22Rv1 (cell line): ENCODE results near the gene PTPRM.

Experiments used
- H3K27ac ChIP-seq: fragments of 450-650 bp; 2 replicates; pipeline ENCODE4 v1.5.1; 2017
- ZFX ChIP-seq: fragments of 450-650 bp; IDR thresholded peaks from 2 replicates; pipeline ENCODE4 v1.6.1; 2017; ENCODE audit warnings: antibody characterized with exemption, borderline replicate concordance
- TF ChIP-seq, protein P1 (sequence below): fragments of 450-650 bp; IDR thresholded peaks from 2 replicates; pipeline ENCODE4 v1.5.1; 2017; ENCODE audit warnings: mild to moderate bottlenecking

PTPRM gene

DNA sequence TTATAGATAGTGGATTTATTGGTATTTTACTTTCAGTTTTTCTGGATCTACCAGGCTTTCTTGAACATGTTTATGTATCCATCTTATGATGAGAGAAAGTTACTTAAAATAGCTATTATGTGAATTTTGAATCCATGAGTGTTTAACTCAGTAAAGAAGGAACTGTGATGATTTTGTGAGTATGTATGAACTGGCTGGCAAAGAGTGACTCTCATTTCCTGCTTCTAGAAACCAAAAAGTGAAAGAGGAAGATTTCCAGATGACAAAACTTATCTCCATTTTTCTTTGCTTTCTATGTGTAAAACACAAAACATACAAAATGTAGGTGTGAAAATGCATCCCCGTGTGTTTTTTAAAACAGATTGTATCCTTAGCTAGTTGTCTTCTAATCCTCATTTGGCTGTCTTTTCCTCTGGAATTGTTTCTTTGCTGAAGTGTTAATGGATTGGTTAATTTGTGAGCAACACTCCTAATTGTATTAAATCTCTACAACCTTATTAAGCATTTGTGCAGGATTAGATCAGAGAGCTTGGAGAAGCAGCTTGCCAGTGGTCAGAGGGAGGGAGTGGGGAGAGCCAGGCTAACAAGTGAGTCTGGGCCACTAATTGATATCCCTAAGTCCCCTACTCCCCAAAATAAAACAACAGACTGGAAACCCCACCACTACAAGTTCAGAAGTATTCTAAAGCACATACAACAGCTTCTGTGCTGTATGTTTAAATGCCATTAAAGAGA is 23.9 kb downstream of the PTPRM start:
- H3K27ac ChIP-seq: no peak overlapping the region
- no peak for TF ChIP-seq ZFX
- TF ChIP-seq, protein P1, sequence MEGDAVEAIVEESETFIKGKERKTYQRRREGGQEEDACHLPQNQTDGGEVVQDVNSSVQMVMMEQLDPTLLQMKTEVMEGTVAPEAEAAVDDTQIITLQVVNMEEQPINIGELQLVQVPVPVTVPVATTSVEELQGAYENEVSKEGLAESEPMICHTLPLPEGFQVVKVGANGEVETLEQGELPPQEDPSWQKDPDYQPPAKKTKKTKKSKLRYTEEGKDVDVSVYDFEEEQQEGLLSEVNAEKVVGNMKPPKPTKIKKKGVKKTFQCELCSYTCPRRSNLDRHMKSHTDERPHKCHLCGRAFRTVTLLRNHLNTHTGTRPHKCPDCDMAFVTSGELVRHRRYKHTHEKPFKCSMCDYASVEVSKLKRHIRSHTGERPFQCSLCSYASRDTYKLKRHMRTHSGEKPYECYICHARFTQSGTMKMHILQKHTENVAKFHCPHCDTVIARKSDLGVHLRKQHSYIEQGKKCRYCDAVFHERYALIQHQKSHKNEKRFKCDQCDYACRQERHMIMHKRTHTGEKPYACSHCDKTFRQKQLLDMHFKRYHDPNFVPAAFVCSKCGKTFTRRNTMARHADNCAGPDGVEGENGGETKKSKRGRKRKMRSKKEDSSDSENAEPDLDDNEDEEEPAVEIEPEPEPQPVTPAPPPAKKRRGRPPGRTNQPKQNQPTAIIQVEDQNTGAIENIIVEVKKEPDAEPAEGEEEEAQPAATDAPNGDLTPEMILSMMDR: no peak

DNA sequence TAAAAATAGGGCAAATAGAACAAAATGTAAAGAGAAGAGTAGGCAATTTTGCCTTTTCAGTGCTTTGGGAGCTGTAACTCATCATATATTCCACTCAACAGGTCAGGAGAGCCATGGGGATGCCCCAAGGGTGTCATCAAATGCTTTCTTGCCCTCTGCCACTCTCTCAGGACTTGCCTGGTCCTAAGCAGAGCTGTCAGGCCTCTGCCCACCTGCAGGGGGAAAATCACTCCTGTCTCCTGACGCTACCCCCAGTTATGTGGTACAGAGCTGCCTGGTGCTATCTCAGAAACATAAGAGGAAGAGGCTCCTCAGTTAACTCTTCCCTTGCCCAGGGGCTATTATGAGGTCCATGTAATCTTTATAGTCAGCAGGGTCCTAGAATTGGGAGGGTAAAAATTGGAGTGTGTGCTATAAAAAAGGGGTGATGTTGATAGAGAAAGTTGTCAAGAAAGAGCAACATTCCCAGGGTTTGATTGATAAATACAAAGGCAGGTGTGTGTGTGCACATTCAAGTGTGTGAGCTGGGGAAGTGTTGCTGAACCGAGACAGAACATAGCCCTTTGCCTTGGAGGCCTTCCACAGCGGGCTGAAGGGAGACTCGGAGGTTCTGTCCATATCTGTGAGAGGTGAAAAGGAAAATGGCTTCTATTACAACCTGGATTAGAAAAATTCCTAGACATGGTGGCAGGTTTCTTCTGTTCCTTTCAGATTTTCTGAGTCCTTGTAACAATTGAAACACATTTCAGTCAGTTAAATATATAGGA is 25.4 kb downstream of the PTPRM start:
- TF ChIP-seq, protein P1: no peak
- TF ChIP-seq ZFX: no peak
- no peak overlapping the region for H3K27ac ChIP-seq

DNA sequence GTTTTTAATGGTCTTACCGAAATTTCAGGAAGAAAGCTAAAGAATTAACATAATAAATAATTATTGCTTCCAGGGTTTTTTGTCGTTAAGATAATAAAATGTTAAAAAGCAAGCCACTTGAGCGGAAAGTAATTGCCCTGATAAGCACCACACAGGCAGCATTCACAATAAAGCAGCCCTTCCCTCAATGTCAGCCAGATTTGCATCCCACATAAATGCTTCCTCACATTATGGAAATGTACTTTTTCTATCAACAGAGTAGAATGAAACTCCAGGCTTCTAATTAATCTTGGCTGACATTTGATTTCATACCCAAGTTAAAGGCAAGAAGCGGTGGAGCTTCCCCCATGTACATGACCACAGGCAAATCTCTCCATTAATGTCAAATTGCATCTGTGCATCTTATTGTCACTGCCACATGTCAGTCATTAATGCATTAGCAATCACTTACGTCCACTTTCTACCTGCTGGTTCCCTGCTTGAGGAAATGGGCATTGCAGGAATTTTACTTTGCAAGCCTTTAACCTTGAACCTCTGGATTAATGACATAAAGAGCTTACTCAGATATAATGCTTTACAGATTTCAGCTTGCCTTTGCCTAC is 26.2 kb downstream of the PTPRM start:
- TF ChIP-seq, protein P1: no peak
- TF ChIP-seq ZFX: no peak
- H3K27ac ChIP-seq: no peak overlapping the region

DNA sequence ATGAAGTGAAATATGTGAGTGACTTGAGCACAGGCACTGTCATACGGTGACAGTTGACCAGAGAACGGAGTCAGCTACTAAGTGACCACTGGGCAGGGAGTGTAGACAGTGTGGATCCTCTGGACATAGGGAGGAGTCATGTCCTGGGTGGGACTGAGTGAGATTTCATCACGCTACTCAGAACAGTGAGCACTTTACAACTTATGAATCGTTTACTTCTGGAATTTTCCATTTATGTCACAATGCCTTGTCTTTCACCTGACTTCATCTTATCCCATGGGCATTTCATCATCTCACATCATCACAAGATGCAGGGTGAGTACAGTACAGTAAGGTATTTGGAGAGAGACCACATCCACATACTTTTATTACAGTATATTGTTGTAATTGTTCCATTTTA is 29.0 kb downstream of the PTPRM start:
- TF ChIP-seq, protein P1: no peak
- no peak for TF ChIP-seq ZFX
- no peak overlapping the region for H3K27ac ChIP-seq

DNA sequence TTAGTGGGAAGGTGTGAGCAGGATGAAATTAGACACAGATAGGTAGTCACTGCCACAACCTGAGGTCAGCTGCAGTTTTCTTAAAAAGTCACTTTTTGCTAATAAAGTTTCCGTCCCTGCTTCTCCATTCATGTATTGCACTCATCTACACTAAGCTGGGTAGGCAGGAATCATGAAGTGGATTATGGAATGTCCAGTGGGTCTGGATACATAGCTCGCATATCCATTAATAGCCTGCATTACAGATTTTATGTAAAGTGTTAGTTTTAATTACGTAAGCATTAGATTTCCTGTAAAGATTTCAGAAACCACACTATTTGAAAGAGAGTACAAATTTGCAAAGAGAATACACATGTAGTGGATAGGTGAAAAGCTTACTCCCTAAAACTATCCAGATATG is 30.4 kb downstream of the PTPRM start:
- TF ChIP-seq, protein P1: no peak
- TF ChIP-seq ZFX: no peak
- H3K27ac ChIP-seq: no peak overlapping the region

DNA sequence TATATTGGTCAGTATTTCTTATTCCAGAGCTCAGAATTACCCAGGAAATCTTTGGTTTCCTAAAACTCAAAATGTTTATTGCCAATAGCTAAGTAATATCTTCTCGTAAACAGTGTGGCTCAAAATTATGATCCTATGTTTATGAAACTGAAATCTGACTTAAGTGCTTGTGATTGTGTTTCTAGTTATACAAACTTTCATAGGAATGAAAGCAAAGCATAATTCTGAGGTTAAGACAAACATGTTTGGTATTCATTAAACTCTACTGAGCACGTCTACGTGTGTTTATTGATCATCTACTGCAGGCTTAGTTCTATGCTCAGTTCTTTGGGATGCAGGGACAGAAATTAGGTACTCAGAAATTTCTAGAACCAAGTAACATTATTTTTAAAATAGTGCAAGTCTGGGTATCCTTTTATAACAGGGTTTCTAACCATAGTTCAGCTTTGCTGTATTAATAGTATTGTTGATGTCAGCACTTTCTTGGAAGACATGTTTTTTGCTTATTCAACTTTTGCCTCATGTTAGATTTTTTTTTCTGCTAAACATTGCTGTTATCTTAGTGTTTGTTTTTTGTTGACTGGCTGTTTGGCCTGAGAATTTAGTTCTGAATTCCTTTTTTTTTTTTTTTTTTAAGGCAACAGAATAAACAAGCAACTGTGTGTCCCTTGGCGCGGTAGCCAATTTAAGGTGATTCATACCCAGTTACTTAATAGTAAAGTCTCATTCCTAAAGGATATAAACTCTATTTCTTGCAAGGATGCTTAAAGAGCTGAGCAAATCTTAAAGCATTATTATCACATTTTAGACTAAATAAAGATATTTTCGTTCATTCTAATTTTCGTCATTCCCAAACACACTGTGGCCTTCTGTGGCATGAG is 31.3 kb downstream of the PTPRM start:
- H3K27ac ChIP-seq: no peak overlapping the region
- TF ChIP-seq, protein P1: no peak
- TF ChIP-seq ZFX: no peak
